Endothelial cell of umbilical vein (primary cell): ENCODE measurements around the gene MRPS23. TPM values are rescaled to one million over a fixed set of nuclear protein-coding genes. Genes with fewer than 3 reads are reported as not detected.

ENCODE experiments used
- BruUV-seq: library from RNA; stranded (reverse); fragments of 400-500 nt; replicated peaks from 2 replicates; lab custom pipeline; 2021; lab: Mats Ljungman, UMichigan
- CTCF ChIA-PET: fragments of 300-600, 350-600 bp; sonication (Branson Sonifier 250); formaldehyde crosslinking; loops from one replicate; lab custom pipeline; 2021; ENCODE audit warnings: antibody characterized with exemption, inconsistent platforms; lab: Charles Lee
- POLR2A ChIA-PET: fragments of 300-600, 350-600 bp; sonication (Branson Sonifier 250); formaldehyde crosslinking; loops from one replicate; lab custom pipeline; 2021; ENCODE audit warnings: antibody characterized with exemption, inconsistent platforms; lab: Charles Lee
- DNase-seq: peaks from one replicate; pipeline ENCODE4 v3.0.0-alpha.2; 2011; ENCODE audit warnings: low read depth, low spot score
- FAIRE-seq: peaks from 2 replicates; lab custom pipeline; 2011; peaks lifted over from hg19 to GRCh38; lab: Jason Lieb, UNC
- H2AFZ ChIP-seq: 2 replicates; pipeline ENCODE4 v1.6.0; 2012; ENCODE audit warnings: low read depth, low read length, control low read depth, inconsistent platforms
- H3K27ac ChIP-seq: 2 replicates; pipeline ENCODE4 v1.5.1; 2011; ENCODE audit warnings: low read depth, mild to moderate bottlenecking, control low read depth, low read length, moderate library complexity; ENCODE audit not compliant: insufficient read depth
- H3K27me3 ChIP-seq, 2 experiments: 2 replicates each; pipeline versions ENCODE4 v1.6.0 to v1.6.1; 2011; ENCODE audit warnings: low read length in 2 of 2, mixed read lengths in 1 of 2; ENCODE audit not compliant: control insufficient read depth in 2 of 2, insufficient read depth in 2 of 2
- H3K36me3 ChIP-seq, 2 experiments: 2 replicates in 1 of 2; 3 replicates in 1 of 2; pipeline ENCODE4 v1.5.1; 2011; ENCODE audit warnings: low read length in 2 of 2, mild to moderate bottlenecking in 1 of 2, moderate library complexity in 1 of 2; ENCODE audit not compliant: control insufficient read depth in 2 of 2, insufficient read depth in 2 of 2; ENCODE audit errors: extremely low read depth in 1 of 2
- H3K4me1 ChIP-seq: 3 replicates; pipeline ENCODE4 v1.5.1; 2011; ENCODE audit warnings: mild to moderate bottlenecking, low read length; ENCODE audit not compliant: control insufficient read depth, insufficient read depth; ENCODE audit errors: extremely low read depth
- H3K4me2 ChIP-seq: 2 replicates; pipeline ENCODE4 v1.6.1; 2011; ENCODE audit warnings: low read length, control low read depth, mixed read lengths; ENCODE audit not compliant: insufficient read depth
- H3K4me3 ChIP-seq, 3 experiments: fragments of 200-600 bp in 1 of 3; sonication (generic), shearing (Covaris generic) in 1 of 3; replicated peaks in 1 of 3; 2 replicates each; pipeline ENCODE4 v1.5.1; 2011 to 2016; ENCODE audit warnings: control low read depth in 3 of 3, low read length in 3 of 3, mild to moderate bottlenecking in 2 of 3, inconsistent platforms in 1 of 3, low read depth in 1 of 3, moderate library complexity in 1 of 3; ENCODE audit not compliant: insufficient read depth in 1 of 3
- H3K79me2 ChIP-seq: 2 replicates; pipeline ENCODE4 v1.6.0; 2012; ENCODE audit warnings: low read length, inconsistent platforms; ENCODE audit not compliant: control insufficient read depth, insufficient read depth
- H3K9ac ChIP-seq: replicated peaks from 2 replicates; pipeline ENCODE3; 2011; ENCODE audit warnings: low read length, control low read depth; ENCODE audit not compliant: insufficient read depth; ENCODE audit errors: extremely low read depth
- H3K9me1 ChIP-seq: replicated peaks from 3 replicates; pipeline ENCODE4 v1.6.0; 2011; ENCODE audit warnings: mild to moderate bottlenecking, low read length; ENCODE audit not compliant: control insufficient read depth, insufficient read depth; ENCODE audit errors: extremely low read depth
- H3K9me3 ChIP-seq: replicated peaks from 2 replicates; pipeline ENCODE4 v1.5.1; 2012; ENCODE audit warnings: low read length, inconsistent platforms; ENCODE audit not compliant: control insufficient read depth, insufficient read depth
- H4K20me1 ChIP-seq: replicated peaks from 2 replicates; pipeline ENCODE3; 2011; ENCODE audit warnings: mild to moderate bottlenecking, low read length; ENCODE audit not compliant: control insufficient read depth, insufficient read depth; ENCODE audit errors: extremely low read depth
- EZH2 ChIP-seq: IDR thresholded peaks from 2 replicates; pipeline ENCODE4 v1.6.1; 2012; ENCODE audit warnings: borderline replicate concordance, low read depth, mild to moderate bottlenecking, moderate library complexity, low read length, inconsistent platforms; ENCODE audit not compliant: severe bottlenecking
- FOS ChIP-seq: IDR thresholded peaks from 2 replicates; pipeline ENCODE4 v1.6.1; 2011; ENCODE audit warnings: mild to moderate bottlenecking, low read length, moderate library complexity, borderline replicate concordance; ENCODE audit not compliant: insufficient read depth
- GATA2 ChIP-seq: IDR thresholded peaks from 2 replicates; pipeline ENCODE4 v1.7.0; 2011; ENCODE audit warnings: low read depth, mild to moderate bottlenecking, moderate library complexity, mixed read lengths, low read length; ENCODE audit not compliant: insufficient read length, insufficient read depth
- JUN ChIP-seq: IDR thresholded peaks from 2 replicates; pipeline ENCODE4 v1.6.1; 2011; ENCODE audit warnings: borderline replicate concordance, low read depth; ENCODE audit not compliant: insufficient read length, insufficient read depth
- MYC ChIP-seq: IDR thresholded peaks from one replicate; pipeline ENCODE4 v1.6.1; 2011; ENCODE audit warnings: mild to moderate bottlenecking, low read depth, low read length
- POLR2A ChIP-seq: IDR thresholded peaks from 2 replicates; pipeline ENCODE4 v1.6.1; 2012; ENCODE audit warnings: low read depth, mild to moderate bottlenecking, control low read depth, low read length
- POLR2AphosphoS5 ChIP-seq: IDR thresholded peaks from 2 replicates; pipeline ENCODE4 v1.6.1; 2012; ENCODE audit warnings: low read depth, mild to moderate bottlenecking, control low read depth, low read length, moderate library complexity; ENCODE audit not compliant: insufficient read depth
- dilution Hi-C: fragments of 300-500 bp; cut with MboI; formaldehyde crosslinking; loops from one replicate; pipeline ENCODE4 v1.15.0; 2019; ENCODE audit warnings: low sequenced_read_pairs; ENCODE audit not compliant: extremely low pct_ligation_motif_present
- intact Hi-C: fragments of 100-400 bp; cut with micrococcal nuclease; formaldehyde crosslinking; loops from one replicate; pipeline ENCODE4 v1.10.0; 2022
- polyA plus RNA-seq, 4 experiments: library from polyadenylated mRNA; depleted of rRNA in 3 of 4; stranded (reverse) in 3 of 4; unstranded in 1 of 4; fragments of >200 nt; gene quantifications; 2 replicates each; pipeline versions ENCODE4 v1.2.1 to v1.2.3, GENCODE V29; 2011 to 2012; ENCODE audit warnings: missing spikeins in 1 of 4
- total RNA-seq: library from RNA; stranded (reverse); gene quantifications from 2 replicates; pipeline ENCODE4 v1.2.3, GENCODE V29; 2021
- TF ChIP-seq, protein P1 (sequence below): IDR thresholded peaks from 2 replicates; pipeline ENCODE4 v1.6.1; 2011; ENCODE audit not compliant: insufficient read depth, insufficient read length
- TF ChIP-seq, protein P2 (sequence below), 2 donors: IDR thresholded peaks; 1 replicate in 1 of 2; 2 replicates in 1 of 2; pipeline ENCODE4 v1.5.1; 2011; ENCODE audit warnings: low read length in 2 of 2, mild to moderate bottlenecking in 2 of 2, moderate library complexity in 2 of 2, control low read depth in 1 of 2, inconsistent platforms in 1 of 2, low read depth in 1 of 2; ENCODE audit not compliant: insufficient read depth in 1 of 2; ENCODE audit errors: extremely low read depth in 1 of 2

The MRPS23 gene
- total and polyA plus RNA-seq, 2 donors (not counting 3 experiments of a cell fraction or from before 2014, with no cell fraction given), result 39.9 to 46.2 TPM

DNA sequence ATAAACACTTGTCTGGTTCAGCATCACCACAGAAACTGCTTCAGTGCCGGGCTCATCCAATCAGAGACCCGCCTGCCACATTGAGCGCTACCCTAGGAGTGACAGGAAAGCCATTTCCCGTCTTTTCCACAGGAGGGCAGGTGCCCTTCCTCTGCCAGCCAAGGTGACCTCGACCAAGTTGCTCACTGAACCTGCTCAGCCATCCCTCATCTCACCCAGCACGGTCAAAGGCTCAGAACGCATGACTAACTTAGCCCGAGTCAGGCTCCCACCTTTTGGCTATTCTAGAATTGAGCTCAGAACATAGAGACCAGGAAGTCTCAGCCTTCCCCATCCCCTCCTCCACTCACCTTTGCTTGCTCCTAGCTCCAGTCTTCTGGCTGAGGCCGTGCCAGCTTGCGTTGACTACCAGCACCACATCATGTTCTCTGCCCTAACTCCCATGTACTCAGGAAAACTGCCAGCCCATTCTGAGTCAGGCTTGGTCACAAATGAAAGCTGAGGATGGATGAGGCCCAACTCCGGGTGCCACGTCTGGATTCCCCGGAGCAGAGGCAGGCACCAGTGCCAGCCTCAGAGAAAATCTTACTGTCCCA is 15.6 kb downstream of the MRPS23 start:
- Histone ChIP-seq H3K4me1 (no peaks in the 10 kb centered on the region), H4K20me1 (no peaks in the 10 kb centered on the region), H3K9me3 (no peaks in the 10 kb centered on the region), H3K36me3 (peaks cover 0 to 2% of the 10 kb centered on the region in 2 experiments), H3K9ac (no peak overlapping the region), H3K27ac (no peak overlapping the region), H3K4me2 (no peak overlapping the region), H3K79me2 (no peaks in the 10 kb centered on the region), H2AFZ (no peak overlapping the region), H3K27me3 (no peaks in the 10 kb centered on the region), H3K4me3 (no peak overlapping the region), H3K9me1 (no peaks in the 10 kb centered on the region)
- FAIRE-seq (no peak), DNase-seq (no peak)
- POLR2A ChIA-PET, result no interaction called here
- dilution Hi-C loops (no loop called here), intact Hi-C loops (loop anchor here (5.0 kb wide), 1 partner anchor 392 kb away; no protein-coding TSS in a partner anchor)
- CTCF ChIA-PET, result interaction anchor here (0.6 to 3.8 kb wide), 32 partner anchors 10 to 745 kb away, joined by 3 to 63 read pairs (median 6); partner anchors contain the start of gene MRPS23
- no TSS peak for BruUV-seq
- TF ChIP-seq, protein P1, sequence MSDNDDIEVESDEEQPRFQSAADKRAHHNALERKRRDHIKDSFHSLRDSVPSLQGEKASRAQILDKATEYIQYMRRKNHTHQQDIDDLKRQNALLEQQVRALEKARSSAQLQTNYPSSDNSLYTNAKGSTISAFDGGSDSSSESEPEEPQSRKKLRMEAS, result no peak
- TF ChIP-seq EZH2 (no peak), POLR2A (no peak), JUN (no peak), MYC (no peak), FOS (no peak), POLR2AphosphoS5 (no peak), GATA2 (no peak)
- TF ChIP-seq, protein P2, sequence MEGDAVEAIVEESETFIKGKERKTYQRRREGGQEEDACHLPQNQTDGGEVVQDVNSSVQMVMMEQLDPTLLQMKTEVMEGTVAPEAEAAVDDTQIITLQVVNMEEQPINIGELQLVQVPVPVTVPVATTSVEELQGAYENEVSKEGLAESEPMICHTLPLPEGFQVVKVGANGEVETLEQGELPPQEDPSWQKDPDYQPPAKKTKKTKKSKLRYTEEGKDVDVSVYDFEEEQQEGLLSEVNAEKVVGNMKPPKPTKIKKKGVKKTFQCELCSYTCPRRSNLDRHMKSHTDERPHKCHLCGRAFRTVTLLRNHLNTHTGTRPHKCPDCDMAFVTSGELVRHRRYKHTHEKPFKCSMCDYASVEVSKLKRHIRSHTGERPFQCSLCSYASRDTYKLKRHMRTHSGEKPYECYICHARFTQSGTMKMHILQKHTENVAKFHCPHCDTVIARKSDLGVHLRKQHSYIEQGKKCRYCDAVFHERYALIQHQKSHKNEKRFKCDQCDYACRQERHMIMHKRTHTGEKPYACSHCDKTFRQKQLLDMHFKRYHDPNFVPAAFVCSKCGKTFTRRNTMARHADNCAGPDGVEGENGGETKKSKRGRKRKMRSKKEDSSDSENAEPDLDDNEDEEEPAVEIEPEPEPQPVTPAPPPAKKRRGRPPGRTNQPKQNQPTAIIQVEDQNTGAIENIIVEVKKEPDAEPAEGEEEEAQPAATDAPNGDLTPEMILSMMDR (IDR thresholded peaks at IDR 0.05; ENCODE audit: extremely low read depth in 1 of 2, insufficient read depth in 1 of 2, low read depth in 1 of 2, low read length in 2 of 2), result no peak
